CD4-positive, alpha-beta T cell (primary cell): Measurements from ENCODE around the gene CRIP2. TPM values are rescaled to one million over a fixed set of nuclear protein-coding genes. Genes with fewer than 3 reads are reported as not detected.
A peak's percentile ranks its signal among the peaks of the same experiment; 100 is the strongest.

Experiments used
- ATAC-seq: fragments of 200-7000 bp; cut with Tn5 transposase; one replicate; pipeline ENCODE4 v1.10.0; 2022; ENCODE audit warnings: mild to moderate bottlenecking; ENCODE audit not compliant: poor library complexity
- CTCF ChIA-PET: fragments of 350-600 bp; sonication (Branson Sonifier 250); formaldehyde crosslinking; loops from one replicate; lab custom pipeline; 2021; ENCODE audit warnings: antibody characterized with exemption, inconsistent platforms; lab: Charles Lee
- POLR2A ChIA-PET: fragments of 350-600 bp; sonication (Branson Sonifier 250); formaldehyde crosslinking; loops from one replicate; lab custom pipeline; 2021; ENCODE audit warnings: antibody characterized with exemption, inconsistent platforms; lab: Charles Lee
- DNase-seq, 14 experiments: peaks; one replicate each; pipeline ENCODE4 v3.0.0-alpha.2; 2013 to 2020; ENCODE audit warnings: mixed read lengths in 2 of 14
- H3K27ac ChIP-seq, 2 donors: one replicate each; pipeline versions ENCODE4 v1.5.1 to v1.7.0; 2013; ENCODE audit warnings: low read length in 2 of 2, low read depth in 1 of 2, mild to moderate bottlenecking in 1 of 2
- H3K27me3 ChIP-seq, 2 experiments: 1 replicate in 1 of 2; 2 replicates in 1 of 2; pipeline versions ENCODE4 v1.6.1 to v1.7.0; 2013; ENCODE audit warnings: low read length in 2 of 2, control low read depth in 1 of 2, mild to moderate bottlenecking in 1 of 2, moderate library complexity in 1 of 2; ENCODE audit not compliant: insufficient read depth in 2 of 2, control insufficient read depth in 1 of 2
- H3K36me3 ChIP-seq: one replicate; pipeline ENCODE4 v1.6.1; 2013; ENCODE audit warnings: low read length, control low read depth; ENCODE audit not compliant: insufficient read depth
- H3K4me1 ChIP-seq: one replicate; pipeline ENCODE4 v1.6.1; 2013; ENCODE audit warnings: low read length, control low read depth; ENCODE audit not compliant: insufficient read depth
- H3K4me3 ChIP-seq: one replicate; pipeline ENCODE4 v1.5.1; 2013; ENCODE audit warnings: mild to moderate bottlenecking, low read length, moderate library complexity
- H3K9me3 ChIP-seq, 2 experiments: 1 replicate in 1 of 2; 2 replicates in 1 of 2; pipeline versions ENCODE4 v1.6.1 to v1.7.0; 2013; ENCODE audit warnings: low read length in 2 of 2, mild to moderate bottlenecking in 2 of 2, control low read depth in 1 of 2, moderate library complexity in 1 of 2; ENCODE audit not compliant: control insufficient read depth in 1 of 2, insufficient read depth in 1 of 2
- H3K27ac Mint-ChIP-seq: one replicate; pipeline ENCODE4 v1.8.0; 2020; ENCODE audit warnings: mixed read lengths
- H3K27me3 Mint-ChIP-seq: one replicate; pipeline ENCODE4 v1.8.0; 2021; ENCODE audit warnings: mixed read lengths
- H3K36me3 Mint-ChIP-seq: one replicate; pipeline ENCODE4 v1.8.0; 2021; ENCODE audit warnings: low read depth, mixed read lengths
- H3K4me1 Mint-ChIP-seq: one replicate; pipeline ENCODE4 v1.8.0; 2021; ENCODE audit warnings: low read depth, mixed read lengths
- H3K4me3 Mint-ChIP-seq: one replicate; pipeline ENCODE4 v1.8.0; 2020; ENCODE audit warnings: mild to moderate bottlenecking, mixed read lengths
- H3K9me3 Mint-ChIP-seq: one replicate; pipeline ENCODE4 v1.8.0; 2020; ENCODE audit warnings: mixed read lengths
- intact Hi-C, 2 experiments: fragments of 100-400 bp; cut with DNase I in 1 of 2; cut with micrococcal nuclease in 1 of 2; formaldehyde crosslinking; loops; one replicate each; pipeline versions ENCODE4 v1.15.1 to v1.9.0; 2023 to 2025; cut with DNase I, micrococcal nuclease
- total RNA-seq, 174 experiments: library from RNA in 2 of 174; stranded (reverse) in 2 of 174; gene quantifications; one replicate each; pipeline ENCODE4 v1.2.3 and lab custom pipeline; 2021 to 2026
- TF ChIP-seq, protein P1 (sequence below): fragments of 200-600 bp; IDR thresholded peaks from one replicate; pipeline ENCODE4 v1.8.0; 2022; ENCODE audit warnings: antibody characterized with exemption, mild to moderate bottlenecking

Gene CRIP2
- total RNA-seq, 2 experiments from 2014 or later, result 62.5 to 68.3 TPM

DNA sequence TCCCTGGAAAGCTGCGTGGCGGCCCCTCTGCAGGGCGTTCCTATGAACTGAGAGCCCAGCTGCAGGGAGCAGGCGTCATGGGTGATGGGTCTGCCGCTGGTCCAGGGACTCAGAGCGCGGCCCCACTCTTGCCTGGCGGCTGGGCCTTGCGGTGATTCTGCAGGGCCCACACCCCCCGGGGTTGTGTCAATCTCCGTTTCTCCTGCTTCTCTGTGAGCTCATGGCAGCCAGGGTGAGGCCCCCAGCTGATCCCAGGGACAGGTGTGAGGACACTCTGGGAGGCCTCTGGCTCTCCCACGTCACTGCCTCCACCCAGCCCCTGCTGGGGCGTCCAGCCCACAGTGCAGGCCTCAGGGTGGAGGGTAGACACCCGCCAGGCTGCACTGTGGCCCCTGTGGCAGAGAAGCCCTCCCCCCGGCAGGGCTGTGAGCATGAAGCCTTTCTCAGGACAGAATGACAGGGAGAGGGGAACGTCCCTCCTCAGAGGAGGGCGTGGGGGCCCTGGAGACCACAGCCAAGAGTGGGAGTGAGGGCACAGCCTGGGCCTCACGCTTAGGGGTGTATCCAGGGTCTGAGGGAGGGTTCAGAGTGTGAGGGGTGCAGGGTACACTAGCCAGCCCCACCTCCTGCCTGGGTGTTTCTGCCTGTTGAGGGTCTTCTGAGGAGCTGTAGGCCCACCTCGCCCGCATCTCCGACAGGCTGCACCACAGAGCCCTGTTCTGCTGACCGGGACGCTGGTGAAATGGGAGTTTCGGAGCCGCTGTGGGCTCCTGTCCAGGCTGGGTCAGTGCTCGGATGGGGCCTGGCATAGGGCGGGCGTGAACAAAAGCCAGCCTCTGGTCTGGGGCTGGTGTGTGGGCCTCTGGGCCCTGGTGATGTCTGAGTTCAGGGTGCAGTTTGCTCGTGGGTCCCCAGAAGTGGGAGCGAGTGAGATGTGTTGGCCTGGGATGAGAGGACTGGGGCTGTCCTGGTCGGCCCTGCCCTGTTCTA is 26.7 kb upstream of the CRIP2 start:
- Mint-ChIP-seq H3K9me3 (no peaks in the 10 kb centered on the region), H3K27ac (no peak overlapping the region), H3K4me1 (no peaks in the 10 kb centered on the region), H3K27me3 (no peaks in the 10 kb centered on the region), H3K4me3 (no peak overlapping the region), H3K36me3 (peaks cover 13% of the 10 kb centered on the region)
- CTCF ChIA-PET, result interaction anchor here (0.5 to 1.9 kb wide), 16 partner anchors 13 to 200 kb away, joined by 3 to 29 read pairs (median 4); partner anchors contain the start of genes BRF1, BTBD6, CRIP1 and TEDC1
- Histone ChIP-seq H3K36me3 (peaks cover 22% of the 10 kb centered on the region), H3K27ac (no peak overlapping the region), H3K4me3 (no peak overlapping the region), H3K4me1 (peaks cover 7% of the 10 kb centered on the region), H3K9me3 (no peaks in the 10 kb centered on the region), H3K27me3 (no peaks in the 10 kb centered on the region)
- TF ChIP-seq, protein P1, sequence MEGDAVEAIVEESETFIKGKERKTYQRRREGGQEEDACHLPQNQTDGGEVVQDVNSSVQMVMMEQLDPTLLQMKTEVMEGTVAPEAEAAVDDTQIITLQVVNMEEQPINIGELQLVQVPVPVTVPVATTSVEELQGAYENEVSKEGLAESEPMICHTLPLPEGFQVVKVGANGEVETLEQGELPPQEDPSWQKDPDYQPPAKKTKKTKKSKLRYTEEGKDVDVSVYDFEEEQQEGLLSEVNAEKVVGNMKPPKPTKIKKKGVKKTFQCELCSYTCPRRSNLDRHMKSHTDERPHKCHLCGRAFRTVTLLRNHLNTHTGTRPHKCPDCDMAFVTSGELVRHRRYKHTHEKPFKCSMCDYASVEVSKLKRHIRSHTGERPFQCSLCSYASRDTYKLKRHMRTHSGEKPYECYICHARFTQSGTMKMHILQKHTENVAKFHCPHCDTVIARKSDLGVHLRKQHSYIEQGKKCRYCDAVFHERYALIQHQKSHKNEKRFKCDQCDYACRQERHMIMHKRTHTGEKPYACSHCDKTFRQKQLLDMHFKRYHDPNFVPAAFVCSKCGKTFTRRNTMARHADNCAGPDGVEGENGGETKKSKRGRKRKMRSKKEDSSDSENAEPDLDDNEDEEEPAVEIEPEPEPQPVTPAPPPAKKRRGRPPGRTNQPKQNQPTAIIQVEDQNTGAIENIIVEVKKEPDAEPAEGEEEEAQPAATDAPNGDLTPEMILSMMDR, result no peak
- no peak for DNase-seq
- POLR2A ChIA-PET, result interaction anchor here (0.6 to 2.1 kb wide), 4 partner anchors 9 to 50 kb away, joined by 3 to 14 read pairs (median 3); partner anchors contain the start of gene TEX22
- ATAC-seq, result no peak
- intact Hi-C loops, result loop anchor here (1.0 to 2.0 kb wide), 4 partner anchors 41 to 81 kb away; no protein-coding TSS in a partner anchor

DNA sequence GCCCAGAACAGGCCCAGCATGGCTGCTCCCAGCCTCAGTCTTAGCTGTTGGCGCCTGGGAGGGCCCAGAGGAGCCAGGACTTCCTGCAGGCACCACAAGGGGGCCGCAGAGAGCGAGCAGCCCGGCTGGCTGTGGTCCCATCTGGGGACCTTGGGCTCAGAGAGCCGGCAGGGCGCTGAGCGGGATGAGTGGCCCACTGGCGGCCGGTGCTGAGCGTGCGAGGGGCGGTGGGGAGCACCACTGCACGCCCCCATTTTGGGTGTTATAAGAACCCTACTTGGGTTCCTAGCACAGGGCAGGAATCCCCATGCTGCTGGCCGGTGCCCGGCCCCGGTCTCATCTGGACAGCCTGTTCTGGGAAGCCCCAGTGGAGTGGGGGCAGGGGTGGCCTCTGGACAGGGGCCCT is 25.9 kb upstream of the CRIP2 start:
- peaks cover 22% of the 10 kb centered on the region for H3K36me3 ChIP-seq
- CTCF ChIA-PET, result interaction anchor here (0.5 to 1.9 kb wide), 16 partner anchors 14 to 200 kb away, joined by 3 to 29 read pairs (median 4); partner anchors contain the start of genes BRF1, BTBD6, CRIP1 and TEDC1
- intact Hi-C loops, result loop anchor here (1.0 to 2.0 kb wide), 3 partner anchors 41 to 80 kb away; no protein-coding TSS in a partner anchor
- H3K9me3 Mint-ChIP-seq, result no peaks in the 10 kb centered on the region
- peak; percentile 55 to 82 (median 65) for DNase-seq
- H3K27me3 Mint-ChIP-seq, result no peaks in the 10 kb centered on the region
- POLR2A ChIA-PET, result interaction anchor here (0.6 to 2.1 kb wide), 2 partner anchors 41 to 51 kb away, joined by 3 to 14 read pairs; partner anchors contain the start of gene TEX22
- H3K4me1 Mint-ChIP-seq, result no peaks in the 10 kb centered on the region
- H3K9me3 ChIP-seq, result no peaks in the 10 kb centered on the region
- H3K27ac Mint-ChIP-seq, result no peak overlapping the region
- no peak overlapping the region for H3K4me3 Mint-ChIP-seq
- H3K4me3 ChIP-seq, result no peak overlapping the region
- H3K27me3 ChIP-seq, result no peaks in the 10 kb centered on the region
- peaks cover 7% of the 10 kb centered on the region for H3K4me1 ChIP-seq
- TF ChIP-seq, protein P1, result peak; percentile 75
- peaks cover 17% of the 10 kb centered on the region for H3K36me3 Mint-ChIP-seq
- H3K27ac ChIP-seq, result no peak overlapping the region
- ATAC-seq, result peak; percentile 100

DNA sequence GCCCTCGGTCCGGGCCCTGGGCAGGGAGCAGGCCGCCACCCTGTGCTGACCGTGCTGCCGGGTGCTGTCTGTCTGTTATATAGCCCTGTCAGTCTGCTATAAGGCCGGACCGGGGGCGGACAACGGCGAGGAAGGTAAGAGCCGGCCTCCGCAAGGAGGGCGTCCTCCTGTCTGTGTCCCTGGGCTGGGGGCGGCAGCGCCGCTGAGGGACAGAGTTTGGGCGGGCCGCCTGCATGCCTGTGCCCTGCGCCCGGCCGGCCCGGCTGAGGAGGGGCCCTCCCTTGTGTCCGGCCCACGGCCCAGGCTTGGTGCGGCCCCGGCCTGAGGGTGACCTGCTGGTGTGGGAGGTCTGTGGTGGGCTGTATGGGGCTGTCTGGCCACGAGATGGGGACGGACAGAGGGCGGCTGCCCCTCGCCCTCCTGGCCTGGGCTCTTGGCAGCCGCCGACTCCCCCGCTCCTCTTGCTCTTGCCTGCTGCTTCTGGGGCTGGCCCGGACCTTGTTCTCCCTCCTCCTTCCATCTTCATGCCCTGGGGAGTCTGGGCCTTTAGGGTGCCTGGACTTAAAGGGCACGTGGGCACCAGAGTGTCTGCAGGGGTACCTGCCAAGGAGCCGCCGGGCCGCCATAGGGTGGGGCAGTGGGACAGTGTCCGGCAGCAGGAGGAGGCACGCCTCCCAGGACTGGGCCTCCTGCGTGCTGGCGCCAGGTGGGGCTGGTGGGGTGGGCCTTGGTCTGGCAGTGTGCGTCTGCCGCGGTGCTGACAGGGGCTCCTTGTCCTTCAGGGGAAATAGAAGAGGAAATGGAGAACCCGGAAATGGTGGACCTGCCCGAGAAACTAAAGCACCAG is 25.1 kb upstream of the CRIP2 start:
- Histone ChIP-seq H3K36me3 (peaks cover 28% of the 10 kb centered on the region), H3K4me1 (peaks cover 7% of the 10 kb centered on the region), H3K27ac (no peak overlapping the region), H3K4me3 (no peak overlapping the region), H3K9me3 (no peaks in the 10 kb centered on the region), H3K27me3 (no peaks in the 10 kb centered on the region)
- Mint-ChIP-seq H3K27ac (no peak overlapping the region), H3K4me1 (no peaks in the 10 kb centered on the region), H3K27me3 (no peaks in the 10 kb centered on the region), H3K9me3 (no peaks in the 10 kb centered on the region), H3K36me3 (peaks cover 17% of the 10 kb centered on the region), H3K4me3 (no peak overlapping the region)
- intact Hi-C loops, result loop anchor here in 1 of 2 experiments (2.0 kb wide), 1 partner anchor 79 kb away; no protein-coding TSS in a partner anchor
- no peak for ATAC-seq
- TF ChIP-seq, protein P1, result no peak
- no peak for DNase-seq
- POLR2A ChIA-PET, result no interaction called here
- CTCF ChIA-PET, result interaction anchor here (2.3 kb wide), 1 partner anchor 31 kb away, joined by 5 read pairs; no protein-coding TSS in a partner anchor
